Right hindlimb (tissue), 1 donor: ENCODE results near the gene DHODH.
"Not testable (repeated sequence)": the region's sequence is repeated elsewhere in the genome, so short reads cannot be mapped to it uniquely, and the experiment has no call there.

Experiments
- DNase-seq: peaks from one replicate; pipeline ENCODE4 v3.0.0-alpha.2; 2018

DHODH gene

DNA sequence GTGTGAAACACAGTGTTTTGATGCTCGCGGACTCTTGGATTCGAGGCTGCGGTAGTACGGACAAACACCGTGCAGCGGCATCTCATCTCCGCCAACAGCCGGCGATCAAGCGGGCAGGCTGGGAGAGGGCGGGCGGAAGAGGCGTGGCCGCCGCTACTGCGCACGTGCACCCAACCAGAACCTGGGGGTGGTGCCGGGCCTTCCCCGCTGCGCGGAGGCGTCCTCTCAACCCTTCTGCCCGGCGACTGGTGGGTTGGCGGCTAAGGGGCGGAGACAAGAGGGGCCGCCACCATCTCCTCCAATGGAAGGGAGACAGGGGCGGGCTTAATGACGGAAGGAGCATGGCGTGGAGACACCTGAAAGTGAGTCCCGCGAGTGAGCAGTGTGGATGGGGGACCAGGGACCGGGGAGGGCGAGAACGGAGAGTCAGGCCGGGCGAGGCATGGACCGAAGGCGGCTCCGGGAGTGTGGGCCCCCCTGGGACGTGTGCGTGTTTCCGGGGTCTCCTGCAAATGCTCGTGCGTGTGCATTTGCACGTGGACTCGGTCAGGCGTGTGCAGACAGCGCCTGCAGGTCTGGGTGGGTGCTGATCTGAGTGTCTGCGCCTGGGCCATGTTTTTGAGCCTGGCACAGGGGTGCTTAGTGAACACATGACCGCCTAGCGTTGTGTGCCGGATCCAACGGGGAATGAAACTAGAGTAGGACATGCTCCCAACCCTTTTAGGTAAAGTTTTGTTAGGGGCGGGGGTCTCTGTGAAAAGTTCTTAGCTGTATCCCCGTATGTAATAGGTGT, at the start of gene DHODH:
Gene DHODH, plus strand, starts transcription at position 321 of the 793 bp plus-strand sequence. Its CDS starts 21 bp downstream, at position 342.
- peak; percentile 99 for DNase-seq

- peak; percentile 87 for DNase-seq
These were observed 47.2 kb upstream of the DHODH start for GRCh38 chr16:71961066-71962039.

GRCh38 chr16:71963125-71963875, 45.2 kb upstream of the DHODH start:
- DNase-seq = no peak

DNA sequence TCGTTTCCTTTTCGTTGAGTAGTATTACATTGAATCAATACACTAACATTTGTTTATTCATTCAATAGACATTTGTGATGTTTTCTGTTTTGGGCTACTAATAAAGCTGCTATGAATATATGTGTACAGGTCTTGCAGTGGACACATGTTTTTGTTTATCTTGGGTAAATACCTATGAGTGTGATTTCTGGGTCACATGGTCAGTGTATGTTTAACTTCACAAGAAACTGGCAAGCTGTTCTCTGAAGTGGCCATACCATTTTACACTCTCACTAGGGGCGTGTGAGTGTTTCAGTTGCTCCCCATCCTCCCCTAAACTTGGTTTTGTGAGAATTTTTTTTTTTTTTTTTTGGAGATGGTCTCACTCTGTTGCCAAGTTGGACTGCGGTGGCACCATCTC, 43.3 kb upstream of the DHODH start:
- no peak for DNase-seq

DNA sequence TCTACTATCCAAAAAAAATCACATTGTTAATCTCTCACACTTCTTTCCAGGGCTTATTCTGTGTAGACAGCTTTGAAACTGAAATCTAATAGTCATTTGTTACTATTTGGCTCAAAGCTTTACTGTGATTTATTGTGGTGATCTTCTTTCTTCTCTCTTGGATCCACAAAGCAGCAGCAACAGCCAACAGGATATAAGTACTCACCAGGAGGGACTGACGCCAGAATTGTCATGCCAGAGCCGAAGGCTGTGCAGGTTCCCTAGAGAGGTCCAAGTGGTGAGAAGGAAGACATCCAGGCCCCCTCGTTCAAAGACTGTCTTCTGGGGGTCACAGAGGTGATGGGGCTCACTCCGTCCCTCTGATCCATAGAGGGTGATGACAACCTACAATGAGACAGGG, 41.6 kb upstream of the DHODH start:
- DNase-seq = no peak

DNA sequence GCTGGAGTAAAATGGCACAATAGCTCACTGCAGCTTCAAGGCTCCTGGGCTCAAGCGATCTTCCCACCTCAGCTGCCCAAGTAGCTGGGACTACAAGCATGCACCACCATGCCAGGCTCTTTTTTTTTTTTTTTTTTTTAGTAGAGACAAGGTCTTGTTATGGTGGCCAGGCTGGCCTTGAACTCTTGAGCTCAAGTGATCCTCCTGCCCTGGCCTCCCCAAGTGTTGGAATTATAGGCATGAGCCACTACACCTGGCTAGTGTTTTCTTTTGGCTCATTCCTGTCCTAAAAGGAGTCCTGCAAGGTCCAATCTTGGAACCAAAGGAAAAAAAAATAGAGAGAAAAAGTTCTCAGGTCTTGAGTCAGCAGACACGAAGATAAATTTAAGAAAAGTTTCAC, 39.2 kb upstream of the DHODH start:
- no peak for DNase-seq

DNA sequence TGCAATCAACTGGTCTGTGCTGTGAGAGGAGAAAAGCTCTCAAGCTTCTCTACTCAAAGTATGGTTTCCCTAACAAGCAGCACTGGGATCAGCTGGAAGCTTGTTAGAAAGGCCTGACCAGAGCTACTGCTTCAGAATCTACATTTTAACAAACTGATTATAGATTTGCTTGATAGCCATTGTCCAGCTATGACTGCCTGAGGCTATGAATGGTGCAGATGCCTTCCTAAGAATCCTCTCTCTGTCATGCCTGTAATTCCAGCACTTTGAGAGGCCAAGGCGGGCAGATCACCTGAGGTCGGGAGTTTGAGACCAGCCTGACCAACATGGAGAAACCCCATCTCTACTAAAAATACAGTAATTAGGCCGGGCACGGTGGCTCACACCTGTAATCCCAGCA, 37.0 kb upstream of the DHODH start:
- DNase-seq = no peak

- no peak for DNase-seq
These were observed 36.2 kb upstream of the DHODH start for GRCh38 chr16:71972356-71972755.

GRCh38 chr16:71973001-71973400, 35.5 kb upstream of the DHODH start:
- no peak for DNase-seq

GRCh38 chr16:71974068-71974818, 34.3 kb upstream of the DHODH start:
- no peak for DNase-seq

- no peak for DNase-seq
These were observed 23.1 kb upstream of the DHODH start for GRCh38 chr16:71985262-71985974.

DNA sequence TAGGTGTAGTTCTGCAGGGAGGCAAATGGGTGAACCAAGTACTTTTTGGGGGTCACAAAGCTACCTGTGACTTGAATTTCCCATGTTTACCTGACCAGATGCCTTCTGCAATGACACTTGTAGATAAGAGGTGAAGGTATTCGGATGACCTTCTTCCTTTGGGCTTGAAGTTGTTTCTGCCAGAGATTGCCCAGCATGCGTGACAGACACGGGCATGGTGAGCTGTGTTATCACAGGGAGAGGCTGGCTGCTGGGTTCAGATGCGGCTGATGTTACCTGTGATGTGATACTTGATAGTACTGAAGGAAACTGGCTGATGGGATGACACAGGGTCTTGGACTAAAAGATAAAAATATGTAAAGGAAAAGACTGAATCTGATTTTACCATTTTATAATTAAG, 22.4 kb upstream of the DHODH start:
- DNase-seq = no peak

DNA sequence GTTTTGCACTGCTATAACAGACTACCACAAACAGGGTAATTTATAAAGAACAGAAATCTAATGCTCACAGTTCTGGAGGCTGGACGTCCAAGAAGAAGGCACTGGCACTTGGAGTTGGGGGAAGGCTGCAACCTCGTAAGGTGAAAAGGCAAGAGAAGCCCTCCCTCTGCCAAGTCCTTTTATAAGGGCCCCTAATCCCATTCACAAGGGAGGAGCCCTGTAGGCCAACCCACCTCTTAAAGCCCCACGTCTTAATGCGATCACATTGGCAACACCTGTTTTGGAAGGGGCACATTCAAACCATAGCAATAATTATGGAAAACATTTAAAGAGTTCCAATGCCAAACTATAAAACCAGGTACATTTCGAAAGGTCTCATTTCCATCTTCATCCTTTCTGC, 13.5 kb upstream of the DHODH start:
- no peak for DNase-seq

DNA sequence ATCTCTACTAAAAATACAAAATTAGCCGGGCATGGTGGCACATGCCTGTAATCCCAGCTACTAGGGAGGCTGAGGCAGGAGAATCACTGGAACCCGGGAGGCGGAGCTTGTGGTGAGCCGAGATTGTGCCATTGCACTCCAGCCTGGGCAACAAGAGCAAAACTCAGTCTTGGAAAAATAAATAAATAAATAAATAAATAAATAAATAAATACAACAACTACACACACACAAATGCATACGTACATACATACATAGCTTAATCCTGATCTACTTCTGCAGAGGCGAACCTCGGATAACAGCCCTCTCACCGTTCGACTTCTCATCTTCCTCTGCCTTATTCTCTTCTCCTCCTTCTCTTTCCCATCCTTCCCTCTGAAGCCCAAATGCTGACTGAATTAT, 11.0 kb upstream of the DHODH start:
- DNase-seq = not testable (repeated sequence)

- DNase-seq = no peak
These were observed 7.2 kb upstream of the DHODH start for GRCh38 chr16:72001180-72001874.

- no peak for DNase-seq
These were observed 5.9 kb upstream of the DHODH start for GRCh38 chr16:72002619-72003018.

- not testable (repeated sequence) for DNase-seq
These were observed 500 bp upstream of the DHODH start for GRCh38 chr16:72008065-72008423.

- DNase-seq = no peak
These were observed 1.2 kb downstream of the DHODH start for GRCh38 chr16:72009779-72010178.

DNA sequence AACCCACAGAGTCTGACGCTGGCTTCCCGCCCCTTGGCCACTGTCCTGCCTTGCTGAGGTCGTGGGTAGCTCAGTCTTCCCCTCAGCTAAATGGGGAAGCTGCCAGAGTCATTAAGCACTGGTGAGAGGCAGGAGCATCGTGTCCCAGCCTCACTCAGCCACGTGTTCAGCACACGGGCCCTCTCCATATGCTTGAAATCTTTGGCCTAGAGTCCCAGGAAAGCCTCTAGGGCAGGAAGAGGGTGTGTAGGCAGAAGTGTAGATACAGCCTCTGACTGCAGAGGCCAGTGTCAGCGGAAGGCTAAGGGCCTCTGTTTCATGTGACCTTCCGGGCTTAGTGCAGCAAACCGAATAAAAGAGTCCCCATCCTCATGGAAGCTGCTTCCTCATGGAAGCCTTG, 4.1 kb downstream of the DHODH start:
- DNase-seq = no peak

DNA sequence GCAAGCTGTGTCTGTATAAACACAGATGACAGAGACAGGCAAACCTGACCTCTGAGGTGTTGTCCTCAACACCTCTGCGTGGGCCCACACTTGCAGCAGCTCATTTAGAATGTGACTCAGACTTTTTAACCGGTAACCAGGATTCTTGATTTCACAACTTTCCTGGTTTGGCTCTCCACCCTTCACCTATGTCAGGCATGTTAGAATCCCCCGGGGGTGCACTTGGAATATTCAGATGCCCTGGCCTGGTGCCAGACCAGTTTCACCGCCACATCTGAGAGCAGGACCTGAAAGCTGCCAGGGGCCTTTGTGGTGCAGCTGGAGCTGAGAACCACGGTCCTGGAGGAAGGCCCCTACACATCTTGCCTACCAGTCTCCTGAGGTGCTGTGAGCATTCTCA, 4.8 kb downstream of the DHODH start:
- no peak for DNase-seq
